Measurements from ENCODE around the gene CD2. TPM values are rescaled to one million over a fixed set of nuclear protein-coding genes. Genes with fewer than 3 reads are reported as not detected.

CD2 gene
- total RNA-seq, 1 donor from 2014 or later: 2.1 TPM

- ATAC-seq (no peak), DNase-seq (ENCODE audit: low spot score) (no peak)
- intact Hi-C loops (cut with DNase I): loop anchor here (10.0 kb wide), 1 partner anchor 319 kb away; no protein-coding TSS in a partner anchor
These were observed 28.4 kb upstream of the CD2 start for GRCh38 chr1:116725798-116726197.

GRCh38 chr1:116726872-116727820, 27.1 kb upstream of the CD2 start:
- ATAC-seq: no peak

GRCh38 chr1:116731439-116731838, 22.8 kb upstream of the CD2 start:
- intact Hi-C loops (cut with DNase I): no loop called here
- DNase-seq (ENCODE audit: low spot score) (no peak), ATAC-seq (no peak)

More at GRCh38 chr1:116726872-116727820, 27.1 kb upstream of the CD2 start:
- intact Hi-C loops (cut with DNase I): loop anchor here (10.0 kb wide), 1 partner anchor 318 kb away; no protein-coding TSS in a partner anchor
- no peak for DNase-seq (ENCODE audit: low spot score)

- no peak for ATAC-seq
- intact Hi-C loops (cut with DNase I): no loop called here
- no peak for DNase-seq (ENCODE audit: low spot score)
These were observed 21.5 kb upstream of the CD2 start for GRCh38 chr1:116732726-116733125.

- intact Hi-C loops (cut with DNase I): no loop called here
- no peak for DNase-seq (ENCODE audit: low spot score)
- no peak for ATAC-seq
These were observed 20.5 kb upstream of the CD2 start for GRCh38 chr1:116733476-116734365.

- ATAC-seq (no peak), DNase-seq (ENCODE audit: low spot score) (no peak)
- intact Hi-C loops (cut with DNase I): no loop called here
These were observed 19.0 kb upstream of the CD2 start for GRCh38 chr1:116735246-116735645.

- intact Hi-C loops (cut with DNase I): no loop called here
- peak; percentile 60 for ATAC-seq
- no peak for DNase-seq (ENCODE audit: low spot score)
These were observed 17.0 kb upstream of the CD2 start for GRCh38 chr1:116737020-116737854.

GRCh38 chr1:116737855-116738321, 16.3 kb upstream of the CD2 start:
- no peak for ATAC-seq
- intact Hi-C loops (cut with DNase I): no loop called here
- DNase-seq (ENCODE audit: low spot score): no peak

GRCh38 chr1:116738673-116739370, 15.4 kb upstream of the CD2 start:
- DNase-seq (ENCODE audit: low spot score) (no peak), ATAC-seq (no peak)
- intact Hi-C loops (cut with DNase I): no loop called here

- intact Hi-C loops (cut with DNase I): no loop called here
- DNase-seq (ENCODE audit: low spot score) (no peak), ATAC-seq (no peak)
These were observed 14.7 kb upstream of the CD2 start for GRCh38 chr1:116739371-116740012.

- DNase-seq (ENCODE audit: low spot score): no peak
- no peak for ATAC-seq
- intact Hi-C loops (cut with DNase I): no loop called here
These were observed 13.9 kb upstream of the CD2 start for GRCh38 chr1:116740296-116740695.

GRCh38 chr1:116740746-116741145, 13.5 kb upstream of the CD2 start:
- DNase-seq (ENCODE audit: low spot score) (no peak), ATAC-seq (no peak)
- intact Hi-C loops (cut with DNase I): no loop called here

- no peak for ATAC-seq
- no peak for DNase-seq (ENCODE audit: low spot score)
- intact Hi-C loops (cut with DNase I): no loop called here
These were observed 12.2 kb upstream of the CD2 start for GRCh38 chr1:116741836-116742565.

GRCh38 chr1:116743535-116743934, 10.7 kb upstream of the CD2 start:
- intact Hi-C loops (cut with DNase I): no loop called here
- DNase-seq (ENCODE audit: low spot score) (no peak), ATAC-seq (no peak)

- ATAC-seq: no peak
- DNase-seq (ENCODE audit: low spot score): no peak
- intact Hi-C loops (cut with DNase I): no loop called here
These were observed 6.0 kb upstream of the CD2 start for GRCh38 chr1:116748272-116748671.

- intact Hi-C loops (cut with DNase I): no loop called here
- no peak for DNase-seq (ENCODE audit: low spot score)
- ATAC-seq: no peak
These were observed 3.1 kb upstream of the CD2 start for GRCh38 chr1:116751146-116751545.

- intact Hi-C loops (cut with DNase I): no loop called here
- ATAC-seq: no peak
- DNase-seq (ENCODE audit: low spot score): no peak
These were observed 2.6 kb upstream of the CD2 start for GRCh38 chr1:116751621-116752020.

All from sciatic nerve (tissue), 2 donors.